GM23338 (cell line): Measurements from ENCODE around the gene PLA2G6. TPM values are rescaled to one million over a fixed set of nuclear protein-coding genes. Genes with fewer than 3 reads are reported as not detected.

ENCODE experiments used
- ATAC-seq: fragments of 200-7000 bp; cut with Tn5 transposase; 3 replicates; pipeline ENCODE4 v1.9.1; 2020
- DNase-seq: peaks from one replicate; pipeline ENCODE4 v3.0.0-alpha.2; 2015; ENCODE audit warnings: low spot score
- H2AFZ ChIP-seq: fragments of 200-600 bp; sonication (generic); 2 replicates; pipeline ENCODE4 v1.8.0; 2016; ENCODE audit warnings: antibody characterized with exemption, mild to moderate bottlenecking, moderate library complexity
- H3F3A ChIP-seq: fragments of 200-600 bp; sonication (generic); replicated peaks from 2 replicates; pipeline ENCODE4 v1.8.0; 2017; ENCODE audit warnings: antibody characterized with exemption, mixed run types, low read depth
- H3K27ac ChIP-seq: fragments of 200-600 bp; sonication (generic); 2 replicates; pipeline ENCODE4 v1.6.1; 2016; ENCODE audit warnings: low read depth
- H3K27me3 ChIP-seq: fragments of 200-600 bp; sonication (generic); 2 replicates; pipeline ENCODE4 v1.8.0; 2016; ENCODE audit warnings: mild to moderate bottlenecking, mixed run types, moderate library complexity; ENCODE audit not compliant: insufficient read depth
- H3K36me3 ChIP-seq: fragments of 200-600 bp; sonication (generic); 2 replicates; pipeline ENCODE4 v1.8.0; 2016; ENCODE audit warnings: mild to moderate bottlenecking; ENCODE audit not compliant: insufficient read depth
- H3K4me1 ChIP-seq: fragments of 200-600 bp; sonication (generic); 2 replicates; pipeline ENCODE4 v1.8.0; 2016; ENCODE audit warnings: mild to moderate bottlenecking, moderate library complexity; ENCODE audit not compliant: insufficient read depth
- H3K4me2 ChIP-seq: fragments of 200-600 bp; sonication (generic); 2 replicates; pipeline ENCODE4 v1.7.1; 2017; ENCODE audit warnings: mixed run types
- H3K4me3 ChIP-seq: fragments of 200-600 bp; sonication (generic); 2 replicates; pipeline ENCODE4 v1.6.1; 2016; ENCODE audit warnings: mixed run types
- H3K79me2 ChIP-seq: fragments of 200-600 bp; sonication (generic); replicated peaks from 2 replicates; pipeline ENCODE4 v1.8.0; 2017; ENCODE audit warnings: mild to moderate bottlenecking; ENCODE audit not compliant: insufficient read depth
- H3K9me2 ChIP-seq: fragments of 200-600 bp; sonication (generic); 2 replicates; pipeline ENCODE4 v1.8.0; 2017; ENCODE audit not compliant: insufficient read depth
- H4K20me1 ChIP-seq: fragments of 200-600 bp; sonication (generic); replicated peaks from 2 replicates; pipeline ENCODE4 v1.8.0; 2017; ENCODE audit warnings: mild to moderate bottlenecking; ENCODE audit not compliant: insufficient read depth
- H3K27ac Mint-ChIP-seq: 2 replicates; pipeline ENCODE4 v1.8.0; 2020; ENCODE audit warnings: inconsistent platforms, mild to moderate bottlenecking, moderate library complexity, mixed read lengths
- H3K27me3 Mint-ChIP-seq: 3 replicates; pipeline ENCODE4 v1.8.0; 2022; ENCODE audit warnings: low read depth, mild to moderate bottlenecking, moderate library complexity, mixed read lengths, inconsistent platforms; ENCODE audit not compliant: insufficient read depth, poor library complexity
- H3K36me3 Mint-ChIP-seq: 3 replicates; pipeline ENCODE4 v1.8.0; 2021; ENCODE audit warnings: low read depth, mild to moderate bottlenecking, inconsistent platforms, moderate library complexity, mixed read lengths
- H3K4me1 Mint-ChIP-seq: 3 replicates; pipeline ENCODE4 v1.8.0; 2020; ENCODE audit warnings: mild to moderate bottlenecking, inconsistent platforms, mixed read lengths
- H3K4me3 Mint-ChIP-seq: 3 replicates; pipeline ENCODE4 v1.8.0; 2021; ENCODE audit warnings: moderate library complexity, mild to moderate bottlenecking, inconsistent platforms, mixed read lengths
- H3K9me3 Mint-ChIP-seq: 3 replicates; pipeline ENCODE4 v1.8.0; 2020; ENCODE audit warnings: moderate library complexity, mild to moderate bottlenecking, inconsistent platforms, mixed read lengths
- CREB1 ChIP-seq: fragments of 250-450 bp; sonication (Bioruptor Pico); IDR thresholded peaks from 2 replicates; pipeline ENCODE4 v1.5.0; 2020; ENCODE audit warnings: low read depth, mild to moderate bottlenecking, moderate library complexity
- NANOG ChIP-seq: IDR thresholded peaks from 2 replicates; pipeline ENCODE4 v1.6.1; 2016; ENCODE audit warnings: antibody characterized with exemption, borderline replicate concordance
- POLR2AphosphoS5 ChIP-seq: IDR thresholded peaks from 2 replicates; pipeline ENCODE4 v1.6.1; 2016; ENCODE audit warnings: antibody characterized with exemption, low read depth
- STAT1 ChIP-seq: IDR thresholded peaks from one replicate; pipeline ENCODE4 v1.6.1; 2016; ENCODE audit warnings: antibody characterized with exemption; ENCODE audit not compliant: unreplicated experiment
- ZNF114 ChIP-seq: fragments of 250-450 bp; sonication (Bioruptor Pico); IDR thresholded peaks from 2 replicates; pipeline ENCODE4 v1.5.0; 2020; ENCODE audit warnings: mild to moderate bottlenecking, moderate library complexity
- ZNF462 ChIP-seq: fragments of 250-450 bp; sonication (Bioruptor Pico); IDR thresholded peaks from 2 replicates; pipeline ENCODE4 v1.5.0; 2020; ENCODE audit warnings: mild to moderate bottlenecking, moderate library complexity
- polyA plus RNA-seq: library from polyadenylated mRNA; unstranded; fragments of >200 nt; fragmentation: Nextera tagmentation; extraction: Ambion mirVana; gene quantifications from 2 replicates; pipeline ENCODE4 v1.2.1, GENCODE V29; 2016
- total RNA-seq: library from RNA; depleted of rRNA; stranded (reverse); fragments of >200 nt; shearing (Covaris generic); gene quantifications from 2 replicates; pipeline ENCODE4 v1.2.3, GENCODE V29; 2014

Gene PLA2G6
- total and polyA plus RNA-seq, 2 experiments from 2014 or later = 4.5 to 12.6 TPM

- H3F3A ChIP-seq = 0 out of 2 replicates have a peak, but pooled peaks cover 5% of the 10 kb centered on the region
- no peaks in the 10 kb centered on the region for H3K36me3 ChIP-seq
- TF ChIP-seq NANOG = no peak
- TF ChIP-seq POLR2AphosphoS5 = no peak
- no peak for TF ChIP-seq CREB1 (CRISPR knock-in tag)
- no peak for TF ChIP-seq ZNF114 (CRISPR knock-in tag)
- TF ChIP-seq STAT1 = no peak
- TF ChIP-seq ZNF462 (CRISPR knock-in tag) = no peak
- H3K27me3 ChIP-seq = no peaks in the 10 kb centered on the region
- 0 out of 2 replicates have a peak overlapping the region, but pooled peaks have one; percentile 64 for H3K4me3 ChIP-seq
- no peak for DNase-seq
- Mint-ChIP-seq H3K27me3 (peaks cover 7% of the 10 kb centered on the region), H3K4me3 (peak overlapping the region; percentile 77), H3K36me3 (peaks cover 6% of the 10 kb centered on the region; the same call in 1 of the 3 replicates), H3K4me1 (peaks cover 15% of the 10 kb centered on the region), H3K9me3 (no peaks in the 10 kb centered on the region; the same call in 2 of the 3 replicates), H3K27ac (no peak overlapping the region)
- H3K27ac ChIP-seq = no peak overlapping the region
- H2AFZ ChIP-seq = no peak overlapping the region
- H3K4me1 ChIP-seq = peaks cover 15% of the 10 kb centered on the region; the same call in 1 of the 2 replicates
- peak overlapping the region; percentile 94; the same call in 1 of the 2 replicates for H3K4me2 ChIP-seq
- no peaks in the 10 kb centered on the region for H3K79me2 ChIP-seq
- no peaks in the 10 kb centered on the region for H3K9me2 ChIP-seq
- H4K20me1 ChIP-seq = no peaks in the 10 kb centered on the region
- ATAC-seq = no peak
These were observed 83.0 kb downstream of the PLA2G6 start for GRCh38 chr22:38098410-38099249.
